Measurements from ENCODE around the gene ACTR6.

- no peak for TF ChIP-seq CTCF (IDR thresholded peaks at IDR 0.05; ENCODE audit: low read depth, low read length)
- TF ChIP-seq POLR2A (IDR thresholded peaks at IDR 0.05; ENCODE audit: extremely low read depth, insufficient read length) = no peak
Observed at GRCh38 chr12:100263131-100263530, 62.5 kb downstream of the ACTR6 start.
